Activated effector memory CD4-positive, alpha-beta T cell treated with Interleukin-2 at 50 U/mL for 16 hours (primary cell): ENCODE results near the gene SMIM30.
"Not testable (repeated sequence)": the region's sequence is repeated elsewhere in the genome, so short reads cannot be mapped to it uniquely, and the experiment has no call there.

Experiments
- DNase-seq: peaks from one replicate; pipeline ENCODE4 v3.0.0-alpha.2; 2020

The SMIM30 gene

DNA sequence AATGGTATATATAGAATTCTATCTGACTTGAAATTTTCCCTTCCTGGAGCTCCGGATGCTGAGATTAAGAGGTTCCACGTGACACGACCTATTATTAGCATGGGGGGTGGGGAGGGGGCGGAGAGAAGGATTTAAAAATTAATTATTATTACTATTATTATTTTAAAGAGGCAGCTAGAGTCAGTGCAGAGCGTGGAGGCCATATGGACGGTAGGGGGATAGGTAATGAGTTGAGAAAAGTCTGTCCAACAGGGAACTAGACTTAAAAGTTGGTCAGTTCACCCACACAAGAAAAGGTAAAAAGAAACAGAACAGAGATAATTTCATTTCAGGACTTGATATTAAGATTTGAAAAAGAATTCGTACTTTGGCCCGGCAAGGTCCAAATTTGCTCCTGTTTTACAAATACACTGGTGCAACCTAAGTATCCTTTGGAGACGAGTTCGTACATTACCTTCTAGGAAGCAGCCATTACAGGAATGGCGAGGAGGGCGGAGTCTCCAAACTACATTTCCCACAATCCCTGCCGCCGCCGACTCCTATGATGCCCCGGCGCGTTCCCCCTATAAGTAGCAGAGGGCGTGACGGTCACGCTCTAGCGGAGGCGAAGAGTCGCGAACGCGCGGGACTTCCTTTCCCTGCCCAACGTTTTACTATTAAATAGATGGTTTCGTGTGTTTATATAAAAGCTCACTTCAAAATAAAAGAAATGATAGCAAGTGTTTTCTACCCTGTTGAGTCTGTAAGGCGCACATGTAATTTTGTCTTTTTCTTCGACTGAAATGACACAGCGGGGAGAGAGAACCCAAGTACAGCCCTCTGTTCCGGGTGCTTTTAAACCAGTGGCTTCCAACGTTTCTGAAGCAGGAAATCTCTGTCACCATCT lies at the start of gene SMIM30:
TSS of gene SMIM30 (minus strand) at position 481 of the 886 bp plus-strand sequence. CDS start 976 bp downstream, outside the sequence.
- peak; percentile 81 for DNase-seq

- DNase-seq = not testable (repeated sequence)
Measured at GRCh38 chr7:113166176-113166575, 47.8 kb upstream of the SMIM30 start.

- no peak for DNase-seq
Measured at GRCh38 chr7:113161050-113161449, 42.7 kb upstream of the SMIM30 start.

GRCh38 chr7:113159746-113160339 lies 41.5 kb upstream of the SMIM30 start:
- no peak for DNase-seq

- DNase-seq = no peak
Measured at GRCh38 chr7:113158756-113159155, 40.4 kb upstream of the SMIM30 start.

DNA sequence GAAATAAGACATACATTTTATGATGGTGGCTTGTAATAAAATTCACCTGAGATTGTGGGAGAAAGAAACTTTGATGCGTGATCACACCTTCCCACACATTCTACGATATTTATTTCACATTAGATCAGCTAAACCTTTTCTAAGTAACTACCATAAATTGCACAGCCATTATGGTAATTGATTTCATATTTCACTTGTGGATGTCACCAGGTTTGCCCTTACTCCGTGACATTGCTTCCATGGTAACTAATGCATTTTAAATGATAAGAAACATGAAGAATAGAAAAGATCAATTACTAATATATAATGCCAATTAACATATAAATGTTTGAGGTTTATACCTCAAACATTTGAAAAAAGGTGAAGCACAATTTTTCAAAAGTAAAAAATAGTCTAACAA lies 35.8 kb upstream of the SMIM30 start:
- no peak for DNase-seq

- no peak for DNase-seq
Measured at GRCh38 chr7:113144817-113145216, 26.5 kb upstream of the SMIM30 start.

GRCh38 chr7:113143486-113144257 lies 25.3 kb upstream of the SMIM30 start:
- no peak for DNase-seq

GRCh38 chr7:113142385-113143119 lies 24.2 kb upstream of the SMIM30 start:
- DNase-seq = no peak

DNA sequence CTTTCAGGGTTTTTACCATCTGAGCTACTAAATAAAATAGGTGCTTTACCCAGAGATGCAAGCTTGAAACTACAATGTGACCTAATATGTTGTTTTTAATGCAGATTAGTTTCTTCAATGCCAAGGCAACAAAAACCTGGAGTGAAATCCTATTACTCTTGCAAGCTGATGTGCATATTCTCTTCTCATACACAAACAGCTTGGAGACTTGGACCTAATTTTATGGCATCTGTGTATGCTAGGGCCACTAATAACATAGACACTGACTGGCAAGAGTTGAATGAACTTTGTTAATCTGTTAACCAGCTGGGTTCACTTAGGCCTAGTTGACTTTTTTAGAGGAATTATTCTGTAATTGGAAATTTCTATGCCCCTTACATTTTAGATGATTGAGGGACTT lies 23.4 kb upstream of the SMIM30 start:
- DNase-seq = no peak

DNA sequence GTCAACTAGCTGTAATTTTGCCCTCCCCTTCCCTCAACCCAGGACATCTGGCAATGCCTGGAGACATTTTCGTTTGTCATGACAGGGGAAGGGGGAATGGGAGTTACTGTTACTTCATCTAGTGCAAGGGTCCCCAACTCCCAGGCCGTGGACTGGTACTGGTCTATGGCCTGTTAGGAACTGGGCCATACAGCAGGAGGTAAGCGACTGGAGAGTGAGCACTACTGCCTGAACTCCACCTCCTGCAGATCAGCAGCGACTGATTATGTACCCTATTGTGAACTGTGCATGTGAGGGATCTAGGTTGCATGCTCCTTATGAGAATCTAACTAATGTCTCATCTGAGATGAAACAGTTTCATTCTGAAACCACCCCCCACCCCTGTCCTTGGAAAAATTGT lies 22.6 kb upstream of the SMIM30 start:
- no peak for DNase-seq

DNA sequence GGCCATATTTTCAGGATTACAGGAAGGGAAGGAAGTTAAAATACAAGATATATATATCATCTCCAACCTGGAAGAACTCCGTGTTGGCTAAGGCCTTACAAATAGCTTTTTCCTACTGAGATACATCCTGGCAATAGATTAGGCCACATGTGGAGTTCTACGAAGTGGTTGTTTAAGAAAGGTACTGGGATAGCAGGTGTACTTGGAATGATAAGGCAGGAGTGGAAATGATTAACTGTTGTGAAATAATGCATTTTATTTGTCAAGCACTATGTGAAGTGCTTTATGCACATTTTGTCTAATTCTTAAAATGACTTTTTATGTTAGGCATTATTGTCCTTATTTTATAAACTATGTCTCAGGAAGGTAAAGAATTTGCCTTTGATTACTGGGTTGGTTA lies 18.9 kb upstream of the SMIM30 start:
- DNase-seq = no peak

DNA sequence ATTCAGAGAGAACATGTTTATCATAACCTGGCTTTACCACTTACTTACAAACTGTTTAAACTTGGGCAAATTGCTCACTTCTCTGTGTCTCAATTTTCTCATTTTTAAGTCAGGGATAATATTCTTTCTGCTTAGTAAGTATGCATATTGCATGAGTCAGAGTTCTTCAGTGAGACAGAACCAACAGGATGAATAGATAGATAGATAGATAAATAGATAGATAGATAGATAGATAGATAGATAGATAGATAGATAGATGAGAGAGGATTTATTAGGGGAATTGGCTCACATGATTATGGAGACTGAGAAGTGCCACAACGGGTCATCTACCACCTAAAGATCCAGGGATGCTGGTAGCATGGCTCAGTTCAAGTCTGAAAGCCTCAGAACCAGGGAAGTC lies 15.7 kb upstream of the SMIM30 start:
- no peak for DNase-seq

- DNase-seq = no peak
Measured at GRCh38 chr7:113131367-113131766, 13.0 kb upstream of the SMIM30 start.

DNA sequence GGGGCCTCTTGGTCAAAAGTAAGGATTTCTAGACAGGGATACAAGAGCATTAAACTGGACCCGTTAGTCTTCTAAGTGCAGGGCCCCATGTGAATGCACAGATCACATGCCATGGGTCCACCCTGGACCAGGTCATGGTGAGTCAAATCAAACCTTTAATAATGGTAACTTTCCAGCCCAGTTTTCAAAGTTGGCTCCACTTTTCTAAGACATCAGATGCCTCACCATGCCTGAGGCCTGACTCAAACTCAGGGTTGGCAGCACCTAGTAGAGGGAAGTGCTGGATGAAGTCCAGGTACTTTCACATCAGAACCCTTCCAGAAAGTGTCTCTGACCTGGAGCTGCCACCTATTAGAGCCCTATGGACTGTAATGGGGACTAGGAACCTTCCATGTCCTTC lies 9.7 kb upstream of the SMIM30 start:
- no peak for DNase-seq

DNA sequence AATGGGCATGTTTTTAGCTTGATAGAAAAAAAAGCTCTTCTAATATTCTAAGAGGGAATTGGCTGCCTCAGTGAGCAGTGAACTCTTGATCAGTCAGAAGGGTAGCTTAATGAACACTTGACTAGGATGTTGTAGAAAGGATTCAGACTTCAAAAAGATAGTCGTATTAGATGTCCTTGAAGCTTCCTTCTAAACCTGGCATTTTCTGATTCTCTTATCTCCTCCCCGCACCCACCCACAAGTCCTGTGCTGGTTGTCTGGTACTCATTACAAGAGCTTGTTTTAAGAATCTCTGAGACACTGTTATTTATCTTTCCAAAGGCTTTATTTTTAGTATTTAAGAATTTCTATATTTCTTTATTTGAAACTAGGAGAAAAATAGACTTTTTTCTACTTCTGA lies 7.4 kb upstream of the SMIM30 start:
- DNase-seq = no peak

DNA sequence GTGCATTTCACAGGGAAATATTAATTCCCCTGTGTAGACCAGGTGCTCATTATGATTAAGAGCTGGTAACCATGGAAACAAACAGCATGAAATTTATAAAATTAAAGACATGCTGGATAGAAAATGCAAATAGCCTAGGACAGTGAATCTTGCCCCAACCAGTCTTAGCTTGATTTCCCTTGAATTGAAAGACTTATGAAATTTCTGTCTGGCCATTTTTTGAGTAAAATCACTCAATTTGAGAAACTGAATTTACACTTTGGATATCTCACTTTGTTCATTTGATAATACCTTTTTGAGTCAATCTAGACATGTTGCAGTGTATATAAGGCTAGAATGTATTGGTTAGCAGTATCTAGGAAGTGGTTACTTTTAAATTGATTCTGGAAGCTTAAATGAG lies 4.4 kb upstream of the SMIM30 start:
- no peak for DNase-seq

- no peak for DNase-seq
Measured at GRCh38 chr7:113120647-113121046, 2.3 kb upstream of the SMIM30 start.

- DNase-seq = no peak
Measured at GRCh38 chr7:113119429-113119828, 1.1 kb upstream of the SMIM30 start.

GRCh38 chr7:113117374-113117774 lies 980 bp downstream of the SMIM30 start:
- DNase-seq = not testable (repeated sequence)

GRCh38 chr7:113113912-113114311 lies 4.4 kb downstream of the SMIM30 start:
- no peak for DNase-seq

DNA sequence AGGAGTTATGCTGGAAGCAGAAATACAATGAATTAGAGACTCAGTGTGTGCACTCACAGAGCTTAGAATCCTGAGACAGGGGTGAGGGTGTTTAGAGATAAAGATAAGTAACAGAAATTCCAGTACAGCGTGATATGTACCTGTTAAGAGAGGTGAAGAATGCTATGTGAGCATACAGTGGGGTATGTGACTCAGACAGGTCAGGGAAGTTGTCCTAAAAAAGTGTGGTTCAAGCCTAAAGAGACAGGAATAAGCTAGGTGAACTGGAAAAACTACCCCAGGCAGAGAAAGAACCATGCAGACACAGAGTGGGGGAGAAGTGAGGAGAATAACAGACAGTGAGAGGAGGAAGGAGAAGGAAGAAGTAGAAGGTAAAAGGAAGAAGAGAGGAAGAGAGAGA lies 8.6 kb downstream of the SMIM30 start:
- DNase-seq = no peak

GRCh38 chr7:113100121-113100603 lies 18.2 kb downstream of the SMIM30 start:
- no peak for DNase-seq
